WTC11 (cell line): Measurements from ENCODE around the gene USP44. TPM values are rescaled to one million over a fixed set of nuclear protein-coding genes. Genes with fewer than 3 reads are reported as not detected.

Experiments
- ATAC-seq: fragments of 200-7000 bp; cut with Tn5 transposase; 2 replicates; pipeline ENCODE4 v1.10.0; 2021; ENCODE audit warnings: mild to moderate bottlenecking, moderate library complexity
- CTCF ChIA-PET: fragments of 300-600 bp; sonication (Branson Sonifier 250); formaldehyde crosslinking; loops from one replicate; lab custom pipeline; 2021; ENCODE audit warnings: antibody characterized with exemption; lab: Charles Lee
- POLR2A ChIA-PET: fragments of 350-600 bp; sonication (Branson Sonifier 250); formaldehyde crosslinking; loops from one replicate; lab custom pipeline; 2021; ENCODE audit warnings: antibody characterized with exemption; lab: Charles Lee
- DNase-seq: peaks from one replicate; pipeline ENCODE4 v3.0.0; 2021; ENCODE audit warnings: low spot score
- H3K27ac Mint-ChIP-seq: 2 replicates; pipeline ENCODE4 v1.8.0; 2021; ENCODE audit warnings: mixed read lengths
- H3K27me3 Mint-ChIP-seq: 2 replicates; pipeline ENCODE4 v1.8.0; 2021; ENCODE audit warnings: low read depth, mild to moderate bottlenecking, moderate library complexity, mixed read lengths
- H3K36me3 Mint-ChIP-seq: 2 replicates; pipeline ENCODE4 v1.8.0; 2021; ENCODE audit warnings: mixed read lengths
- H3K4me1 Mint-ChIP-seq: 2 replicates; pipeline ENCODE4 v1.8.0; 2022; ENCODE audit warnings: mixed read lengths
- H3K4me3 Mint-ChIP-seq: 2 replicates; pipeline ENCODE4 v1.8.0; 2021; ENCODE audit warnings: mild to moderate bottlenecking, moderate library complexity, mixed read lengths
- H3K9me3 Mint-ChIP-seq: 2 replicates; pipeline ENCODE4 v1.8.0; 2021; ENCODE audit warnings: mixed read lengths
- AFF4 ChIP-seq: sonication (generic); formaldehyde crosslinking; IDR thresholded peaks from 2 replicates; pipeline ENCODE4 v1.8.1; 2023; ENCODE audit warnings: mild to moderate bottlenecking, missing genetic modification reagents, borderline replicate concordance
- ARID4B ChIP-seq: sonication (generic); formaldehyde crosslinking; IDR thresholded peaks from 2 replicates; pipeline ENCODE4 v1.8.0; 2023; ENCODE audit warnings: missing genetic modification reagents, mild to moderate bottlenecking, borderline replicate concordance
- CTCF ChIP-seq: fragments of 200-600 bp; IDR thresholded peaks from 2 replicates; pipeline ENCODE4 v1.8.0; 2022; ENCODE audit warnings: antibody characterized with exemption
- FOXP4 ChIP-seq: sonication (generic); formaldehyde crosslinking; IDR thresholded peaks from 2 replicates; pipeline ENCODE4 v1.8.0; 2022; ENCODE audit warnings: mild to moderate bottlenecking, missing genetic modification reagents
- GRHL2 ChIP-seq: fragments of 250-450 bp; sonication (Bioruptor Pico); IDR thresholded peaks from 2 replicates; pipeline ENCODE4 v1.8.0; 2022; ENCODE audit warnings: mild to moderate bottlenecking, moderate library complexity; ENCODE audit not compliant: insufficient replicate concordance, severe bottlenecking
- NFE2L1 ChIP-seq: sonication (generic); formaldehyde crosslinking; IDR thresholded peaks from 2 replicates; pipeline ENCODE4 v1.8.1; 2023; ENCODE audit warnings: missing genetic modification reagents
- NR1H2 ChIP-seq: sonication (generic); formaldehyde crosslinking; IDR thresholded peaks from 2 replicates; pipeline ENCODE4 v1.9.0; 2021; ENCODE audit warnings: mild to moderate bottlenecking, moderate library complexity, missing genetic modification reagents
- PREB ChIP-seq: sonication (generic); formaldehyde crosslinking; IDR thresholded peaks from 2 replicates; pipeline ENCODE4 v1.8.1; 2022; ENCODE audit warnings: mild to moderate bottlenecking, missing genetic modification reagents, moderate library complexity, borderline replicate concordance
- PRRX2 ChIP-seq: fragments of 250-450 bp; sonication (Bioruptor Pico); IDR thresholded peaks from 2 replicates; pipeline ENCODE4 v1.8.0; 2021; ENCODE audit warnings: mild to moderate bottlenecking
- SOX15 ChIP-seq: fragments of 250-450 bp; sonication (Bioruptor Pico); IDR thresholded peaks from 2 replicates; pipeline ENCODE4 v1.9.0; 2021; ENCODE audit warnings: mild to moderate bottlenecking
- STAT6 ChIP-seq: sonication (generic); formaldehyde crosslinking; conservative IDR thresholded peaks from 2 replicates; pipeline ENCODE4 v1.8.1; 2023; ENCODE audit warnings: mild to moderate bottlenecking, low read depth, missing genetic modification reagents, moderate library complexity
- TEAD4 ChIP-seq: sonication (generic); formaldehyde crosslinking; IDR thresholded peaks from 2 replicates; pipeline ENCODE4 v1.8.0; 2022; ENCODE audit warnings: mild to moderate bottlenecking, missing genetic modification reagents
- TP53 ChIP-seq: sonication (generic); formaldehyde crosslinking; IDR thresholded peaks from 2 replicates; pipeline ENCODE4 v1.8.1; 2023; ENCODE audit warnings: mild to moderate bottlenecking, missing genetic modification reagents
- ZNF232 ChIP-seq: sonication (generic); formaldehyde crosslinking; IDR thresholded peaks from 2 replicates; pipeline ENCODE4 v1.8.0; 2022; ENCODE audit warnings: mild to moderate bottlenecking, missing genetic modification reagents
- ZNF532 ChIP-seq: fragments of 250-450 bp; sonication (Bioruptor Pico); IDR thresholded peaks from 2 replicates; pipeline ENCODE4 v1.9.0; 2021; ENCODE audit warnings: mild to moderate bottlenecking, borderline replicate concordance
- total RNA-seq: library from RNA; stranded (reverse); gene quantifications from 3 replicates; pipeline ENCODE4 v1.2.3, GENCODE V29; 2021

USP44 gene
- total RNA-seq, 1 experiment from 2014 or later = 93.4 TPM

GRCh38 chr12:95481072-95481471 is 70.2 kb downstream of the USP44 start (continued):
- no peak for TF ChIP-seq PREB
- TF ChIP-seq SOX15 (CRISPR knock-in tag) = no peak
- no peak for TF ChIP-seq TEAD4 (CRISPR knock-in tag)

- Mint-ChIP-seq H3K27me3 (no peaks in the 10 kb centered on the region), H3K4me3 (no peak overlapping the region), H3K27ac (no peak overlapping the region), H3K36me3 (peaks cover 53% of the 10 kb centered on the region), H3K4me1 (peaks cover 7% of the 10 kb centered on the region), H3K9me3 (no peaks in the 10 kb centered on the region)
- ATAC-seq (no peak), DNase-seq (no peak)
- ChIA-PET CTCF (no interaction called here), POLR2A (no interaction called here)
- TF ChIP-seq NR1H2 (CRISPR knock-in tag) (no peak), ZNF232 (CRISPR knock-in tag) (no peak), PRRX2 (no peak), CTCF (no peak), FOXP4 (CRISPR knock-in tag) (no peak), ZNF532 (CRISPR knock-in tag) (no peak), NFE2L1 (no peak), AFF4 (CRISPR knock-in tag) (no peak), STAT6 (CRISPR knock-in tag) (no peak), GRHL2 (CRISPR knock-in tag) (no peak), TP53 (CRISPR knock-in tag) (no peak), ARID4B (CRISPR knock-in tag) (no peak)
Measured at GRCh38 chr12:95480230-95480629, 71.0 kb downstream of the USP44 start.
